ENCODE data around the gene MDM1. TPM values are rescaled to one million over a fixed set of nuclear protein-coding genes. Genes with fewer than 3 reads are reported as not detected.

Gene MDM1
- total RNA-seq, 1 donor: 23.2 TPM

DNA sequence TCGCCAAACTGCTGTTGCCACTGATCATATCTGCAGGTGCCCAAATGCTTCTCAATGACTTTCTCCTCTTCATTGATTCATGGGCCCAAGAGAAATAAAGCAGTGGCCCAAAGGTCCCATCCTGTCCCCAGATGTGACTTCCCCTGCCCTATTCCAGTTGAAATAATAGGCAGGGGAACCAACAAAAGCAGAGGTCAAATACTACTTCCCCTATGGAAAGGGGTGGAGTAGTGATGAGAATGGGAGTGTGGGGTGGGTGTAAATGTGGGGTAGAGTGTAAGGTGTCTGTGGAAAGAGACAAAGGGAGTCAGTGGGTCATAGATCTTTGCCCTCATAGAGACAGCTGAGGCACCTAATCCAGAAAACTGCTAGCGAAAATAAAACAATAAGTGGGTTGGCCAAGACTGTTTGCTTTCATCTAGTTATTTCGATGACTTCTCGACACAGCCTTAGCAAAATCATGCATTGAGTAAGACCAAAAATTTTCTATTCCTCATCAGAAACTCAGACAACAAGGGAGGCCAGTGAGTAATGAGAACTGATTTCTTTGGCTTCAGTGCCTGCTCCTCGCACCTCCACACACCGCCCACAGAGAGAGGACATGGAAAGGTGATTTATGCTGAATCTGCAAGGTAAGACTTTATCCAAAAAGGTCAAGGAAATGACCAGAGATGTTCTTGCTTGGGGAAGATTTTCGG is 67.9 kb downstream of the MDM1 start:
- DNase-seq (ENCODE audit: low read depth): peak; percentile 54
- TF ChIP-seq, protein P1, sequence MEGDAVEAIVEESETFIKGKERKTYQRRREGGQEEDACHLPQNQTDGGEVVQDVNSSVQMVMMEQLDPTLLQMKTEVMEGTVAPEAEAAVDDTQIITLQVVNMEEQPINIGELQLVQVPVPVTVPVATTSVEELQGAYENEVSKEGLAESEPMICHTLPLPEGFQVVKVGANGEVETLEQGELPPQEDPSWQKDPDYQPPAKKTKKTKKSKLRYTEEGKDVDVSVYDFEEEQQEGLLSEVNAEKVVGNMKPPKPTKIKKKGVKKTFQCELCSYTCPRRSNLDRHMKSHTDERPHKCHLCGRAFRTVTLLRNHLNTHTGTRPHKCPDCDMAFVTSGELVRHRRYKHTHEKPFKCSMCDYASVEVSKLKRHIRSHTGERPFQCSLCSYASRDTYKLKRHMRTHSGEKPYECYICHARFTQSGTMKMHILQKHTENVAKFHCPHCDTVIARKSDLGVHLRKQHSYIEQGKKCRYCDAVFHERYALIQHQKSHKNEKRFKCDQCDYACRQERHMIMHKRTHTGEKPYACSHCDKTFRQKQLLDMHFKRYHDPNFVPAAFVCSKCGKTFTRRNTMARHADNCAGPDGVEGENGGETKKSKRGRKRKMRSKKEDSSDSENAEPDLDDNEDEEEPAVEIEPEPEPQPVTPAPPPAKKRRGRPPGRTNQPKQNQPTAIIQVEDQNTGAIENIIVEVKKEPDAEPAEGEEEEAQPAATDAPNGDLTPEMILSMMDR (IDR thresholded peaks at IDR 0.05; ENCODE audit: insufficient read depth, low read length): no peak
- H3K4me3 ChIP-seq (ENCODE audit: low read depth, low read length): no peak overlapping the region

DNA sequence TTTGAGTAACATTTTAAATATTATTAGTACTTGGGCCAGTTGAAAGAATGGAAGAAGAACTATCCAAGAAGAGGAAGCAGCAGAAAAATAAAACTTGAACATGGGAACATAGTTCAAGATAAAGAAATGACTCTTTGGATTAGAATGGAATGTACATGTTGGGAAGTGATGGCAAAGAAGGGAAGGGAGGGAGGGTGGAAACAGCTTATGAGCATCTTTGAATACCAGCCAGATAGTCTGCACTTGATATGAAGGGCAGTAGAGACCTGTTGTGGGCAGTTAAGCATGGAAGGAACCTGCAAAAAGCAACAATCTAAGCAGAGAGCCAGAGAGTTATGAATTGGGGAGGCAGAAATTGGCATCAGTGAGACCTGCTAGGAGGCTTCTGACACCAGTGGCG is 68.8 kb downstream of the MDM1 start:
- no peak overlapping the region for H3K4me3 ChIP-seq (ENCODE audit: low read depth, low read length)
- TF ChIP-seq, protein P1 (IDR thresholded peaks at IDR 0.05; ENCODE audit: insufficient read depth, low read length): no peak
- peak; percentile 85 for DNase-seq (ENCODE audit: low read depth)

DNA sequence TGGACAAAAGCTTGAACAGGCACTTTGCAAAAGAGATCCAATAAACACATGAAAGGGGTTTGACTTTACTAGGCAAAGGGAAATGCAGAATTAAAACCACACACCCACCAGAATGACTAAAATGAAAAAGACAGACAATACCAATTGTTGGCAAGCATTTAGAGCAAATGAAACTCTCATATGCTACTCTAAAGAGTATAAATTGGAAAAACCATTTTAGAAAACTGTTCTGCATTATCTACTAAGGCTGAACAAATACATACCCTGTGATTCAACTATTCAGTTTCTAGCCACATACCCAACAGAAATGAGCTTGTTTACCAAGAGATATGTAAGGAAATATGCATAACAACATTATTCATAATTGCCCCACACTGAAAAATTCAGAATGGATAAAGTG is 70.3 kb downstream of the MDM1 start:
- TF ChIP-seq, protein P1 (IDR thresholded peaks at IDR 0.05; ENCODE audit: insufficient read depth, low read length): no peak
- no peak for DNase-seq (ENCODE audit: low read depth)
- H3K4me3 ChIP-seq (ENCODE audit: low read depth, low read length): no peak overlapping the region

DNA sequence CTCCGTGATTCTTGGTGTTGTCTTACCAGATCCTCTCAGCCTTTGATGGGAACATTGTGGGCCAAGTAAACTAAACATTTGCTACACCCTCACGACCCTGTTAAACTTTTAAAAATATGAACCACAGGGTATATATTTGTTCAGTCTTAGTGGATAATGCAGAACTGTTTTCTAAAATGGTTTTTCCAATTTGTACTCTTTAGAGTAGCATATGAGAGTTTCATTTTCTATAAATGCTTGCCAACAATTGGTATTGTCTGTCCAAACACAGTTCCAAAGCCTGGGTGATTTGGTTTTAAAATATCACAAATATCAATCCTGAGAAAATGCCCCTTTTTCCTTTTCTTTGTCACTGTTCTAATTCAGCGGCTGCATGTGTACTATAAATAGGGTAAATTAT is 72.0 kb downstream of the MDM1 start:
- DNase-seq (ENCODE audit: low read depth): no peak
- H3K4me3 ChIP-seq (ENCODE audit: low read depth, low read length): no peak overlapping the region
- TF ChIP-seq, protein P1 (IDR thresholded peaks at IDR 0.05; ENCODE audit: insufficient read depth, low read length): no peak

DNA sequence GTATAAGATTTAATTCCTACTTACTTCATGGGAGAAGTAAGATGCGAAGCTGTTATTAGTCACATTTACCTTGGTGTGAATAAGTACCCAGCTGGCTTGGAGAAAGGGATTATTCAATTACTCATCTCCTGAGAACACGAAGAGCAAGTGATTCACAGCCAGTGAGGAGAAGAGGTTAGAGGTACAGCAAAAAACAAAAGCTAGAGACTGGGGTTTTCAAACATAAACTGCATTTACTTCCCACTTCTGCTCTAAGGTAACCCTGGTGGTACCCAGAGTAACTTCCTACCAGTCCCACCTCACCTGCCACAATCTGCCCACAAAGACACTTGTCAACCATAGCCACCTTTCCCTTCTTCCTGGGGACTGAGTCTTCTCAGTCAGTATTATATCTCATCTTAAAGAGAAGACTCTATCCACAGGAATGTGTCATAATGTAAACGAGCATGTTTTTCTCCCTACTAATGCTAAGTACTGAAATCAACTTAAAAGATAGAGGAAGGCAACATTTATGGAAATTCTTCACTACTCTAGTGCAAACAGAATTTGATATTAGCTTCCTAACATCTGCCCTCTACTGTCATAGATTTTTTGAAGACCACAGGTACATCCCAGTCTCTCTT is 72.7 kb downstream of the MDM1 start:
- DNase-seq (ENCODE audit: low read depth): peak; percentile 66
- TF ChIP-seq, protein P1 (IDR thresholded peaks at IDR 0.05; ENCODE audit: insufficient read depth, low read length): no peak
- H3K4me3 ChIP-seq (ENCODE audit: low read depth, low read length): no peak overlapping the region

DNA sequence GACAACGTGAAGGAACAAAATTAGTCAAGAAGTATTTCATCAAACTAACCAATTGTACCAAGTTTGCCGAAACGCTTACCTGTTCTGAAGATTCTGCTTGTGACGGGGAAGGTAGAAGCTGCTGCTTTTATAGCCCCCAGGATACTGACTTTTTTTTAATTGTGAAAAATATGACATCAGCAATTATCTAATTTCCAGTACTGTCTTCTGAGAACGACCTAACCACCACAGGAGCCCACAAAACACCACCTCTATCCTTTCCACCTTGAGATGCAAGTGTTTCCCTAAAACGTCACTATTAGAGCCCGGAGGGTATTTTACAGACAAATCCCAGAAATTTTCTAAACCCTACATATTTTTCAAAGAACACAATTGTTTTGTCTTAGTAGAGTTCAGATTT is 78.7 kb downstream of the MDM1 start, which contains the start of gene IL22:
TSS of gene IL22 (minus strand) at position 101 of the 400 bp plus-strand sequence. CDS start 156 bp downstream, outside the sequence.
- no peak for DNase-seq (ENCODE audit: low read depth)
- TF ChIP-seq, protein P1 (IDR thresholded peaks at IDR 0.05; ENCODE audit: insufficient read depth, low read length): no peak
- H3K4me3 ChIP-seq (ENCODE audit: low read depth, low read length): no peak within 1 kb of the TSS

Data from fibroblast of the aortic adventitia (primary cell).